GM12872 (cell line): Measurements from ENCODE around the gene SLC38A11.

Experiments used
- TF ChIP-seq, protein P1 (sequence below): IDR thresholded peaks from 3 replicates; pipeline ENCODE4 v1.5.1; 2011; ENCODE audit warnings: low read depth, mild to moderate bottlenecking, low read length, moderate library complexity; ENCODE audit not compliant: insufficient read depth

SLC38A11 gene

DNA sequence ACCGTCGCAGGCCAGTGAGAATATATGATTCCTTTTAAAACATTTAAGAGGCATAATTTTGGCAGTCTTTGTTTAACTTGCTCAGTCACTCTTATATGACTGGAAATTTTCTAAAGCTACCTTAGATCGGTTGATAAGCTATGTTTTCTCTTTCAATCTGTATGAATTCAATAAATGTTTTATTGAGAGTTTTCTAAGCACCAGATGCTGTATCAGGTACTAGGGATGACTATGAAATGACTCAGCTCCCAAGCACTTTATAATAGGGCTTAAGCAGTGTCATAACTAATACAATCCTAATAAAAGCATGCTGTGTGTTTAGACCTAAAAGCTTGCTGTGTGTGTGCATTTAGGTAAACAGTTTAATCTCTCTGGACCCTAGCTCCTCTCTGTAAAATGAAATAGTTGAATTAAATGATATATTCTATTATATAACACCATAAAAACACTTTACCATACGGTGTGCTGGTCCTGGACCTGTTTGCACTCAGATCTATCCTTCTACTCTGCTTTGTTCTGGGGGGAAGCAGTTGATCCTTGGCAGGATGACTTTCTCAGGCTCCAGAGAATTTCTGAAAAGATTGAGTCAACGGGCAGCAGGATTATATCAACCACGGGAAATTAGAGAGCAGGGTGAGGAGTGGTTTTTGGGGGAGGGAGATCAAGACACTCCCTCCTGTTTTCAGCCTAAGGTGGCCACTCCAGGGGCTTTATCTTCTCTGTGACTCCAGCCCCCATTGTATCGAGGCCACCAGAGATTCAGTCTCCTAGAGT, 26.1 kb upstream of the SLC38A11 start:
- TF ChIP-seq, protein P1, sequence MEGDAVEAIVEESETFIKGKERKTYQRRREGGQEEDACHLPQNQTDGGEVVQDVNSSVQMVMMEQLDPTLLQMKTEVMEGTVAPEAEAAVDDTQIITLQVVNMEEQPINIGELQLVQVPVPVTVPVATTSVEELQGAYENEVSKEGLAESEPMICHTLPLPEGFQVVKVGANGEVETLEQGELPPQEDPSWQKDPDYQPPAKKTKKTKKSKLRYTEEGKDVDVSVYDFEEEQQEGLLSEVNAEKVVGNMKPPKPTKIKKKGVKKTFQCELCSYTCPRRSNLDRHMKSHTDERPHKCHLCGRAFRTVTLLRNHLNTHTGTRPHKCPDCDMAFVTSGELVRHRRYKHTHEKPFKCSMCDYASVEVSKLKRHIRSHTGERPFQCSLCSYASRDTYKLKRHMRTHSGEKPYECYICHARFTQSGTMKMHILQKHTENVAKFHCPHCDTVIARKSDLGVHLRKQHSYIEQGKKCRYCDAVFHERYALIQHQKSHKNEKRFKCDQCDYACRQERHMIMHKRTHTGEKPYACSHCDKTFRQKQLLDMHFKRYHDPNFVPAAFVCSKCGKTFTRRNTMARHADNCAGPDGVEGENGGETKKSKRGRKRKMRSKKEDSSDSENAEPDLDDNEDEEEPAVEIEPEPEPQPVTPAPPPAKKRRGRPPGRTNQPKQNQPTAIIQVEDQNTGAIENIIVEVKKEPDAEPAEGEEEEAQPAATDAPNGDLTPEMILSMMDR, result no peak

DNA sequence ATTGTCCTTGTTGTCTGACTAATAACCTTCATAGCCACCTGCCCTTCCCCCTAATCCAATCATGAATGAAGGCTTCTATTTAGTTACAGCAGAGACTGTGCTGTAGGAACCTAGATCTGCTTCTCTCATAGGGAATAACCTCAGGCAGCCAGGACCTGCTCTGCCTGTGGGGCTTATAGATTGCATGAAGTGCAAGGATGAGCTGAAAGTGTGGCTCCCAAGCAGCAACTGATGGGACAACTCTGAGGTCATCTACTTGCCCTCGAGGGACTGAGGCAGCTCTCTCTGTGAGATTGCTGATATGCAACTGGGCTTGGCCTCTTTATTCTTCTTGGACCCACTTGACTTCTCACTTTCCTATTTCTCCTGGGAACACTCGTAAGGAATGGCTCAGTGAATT, 23.8 kb upstream of the SLC38A11 start:
- TF ChIP-seq, protein P1, result no peak

DNA sequence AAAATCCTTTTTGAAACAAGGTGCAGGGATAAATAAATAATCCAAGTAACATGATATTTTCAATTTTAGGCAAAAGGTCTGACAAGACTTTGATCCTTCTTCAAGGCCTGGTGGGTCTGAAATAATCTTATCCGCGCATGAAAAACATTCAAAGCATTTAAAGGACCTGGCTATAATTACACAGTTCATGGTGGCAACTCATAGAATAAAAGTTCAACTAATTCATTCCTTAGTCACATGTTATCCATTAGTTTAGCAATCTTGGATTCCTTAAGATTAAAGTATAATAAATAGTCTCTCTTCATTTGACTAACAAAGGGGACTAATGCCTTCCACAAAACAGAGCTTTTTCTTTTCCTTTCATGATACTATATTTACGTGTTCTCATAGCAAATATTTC, 21.0 kb upstream of the SLC38A11 start:
- TF ChIP-seq, protein P1, result no peak

DNA sequence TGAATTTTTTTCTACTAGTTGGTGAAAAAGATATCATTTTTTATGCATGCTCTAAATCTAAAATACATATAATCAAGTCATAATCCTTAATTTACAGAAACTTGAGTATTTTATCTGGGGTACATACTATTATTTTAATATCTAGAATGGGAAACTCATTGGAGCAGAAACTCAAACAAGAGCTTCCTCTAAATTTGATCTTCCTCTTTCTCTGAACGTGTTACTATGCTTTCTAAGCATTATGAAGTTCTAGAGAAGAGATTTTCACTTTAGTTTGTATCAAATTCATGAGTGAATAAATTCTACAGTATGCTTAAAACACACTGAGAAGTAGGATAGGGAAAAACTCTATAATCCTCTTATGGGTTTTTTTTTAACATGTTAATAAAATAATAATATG, 20.6 kb upstream of the SLC38A11 start:
- TF ChIP-seq, protein P1, result no peak

DNA sequence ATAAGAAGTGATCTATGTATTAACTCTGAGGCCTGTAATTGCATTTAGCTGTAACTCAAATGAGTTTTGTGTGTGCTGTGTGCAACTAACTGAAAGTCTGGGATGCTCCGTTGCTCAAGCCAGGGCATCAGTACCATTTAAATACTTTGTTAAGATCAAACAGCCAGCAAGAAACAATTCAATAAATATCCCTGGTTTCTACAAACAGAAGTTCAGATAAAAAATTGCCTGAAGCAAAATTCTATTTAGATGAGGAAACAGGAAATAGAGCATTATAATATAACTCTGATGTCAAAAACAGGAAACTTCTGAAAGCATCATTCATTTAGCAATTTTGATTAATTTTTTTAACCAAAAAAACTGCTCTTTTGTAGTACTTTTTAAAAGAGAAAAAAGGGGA, 18.9 kb upstream of the SLC38A11 start:
- TF ChIP-seq, protein P1, result no peak

DNA sequence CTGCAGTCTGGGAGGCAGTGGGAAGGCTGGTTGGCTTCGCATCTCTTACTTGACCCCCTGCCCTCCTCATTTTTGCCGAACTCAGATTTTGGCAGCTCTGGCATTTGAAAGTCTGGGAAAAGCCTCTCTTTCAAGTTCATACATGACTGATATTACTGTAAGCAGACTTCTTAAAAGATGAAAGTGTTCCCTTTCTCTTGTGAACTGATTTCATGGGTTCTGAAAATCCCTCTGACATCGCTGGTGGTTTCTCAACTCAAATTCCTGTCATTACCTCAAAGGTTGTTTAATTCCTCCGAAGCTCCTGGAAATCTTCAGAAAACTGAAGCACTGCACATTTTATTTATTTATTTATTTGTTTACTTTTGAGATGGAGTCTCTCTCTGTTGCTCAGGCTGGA, 16.9 kb upstream of the SLC38A11 start:
- TF ChIP-seq, protein P1, result no peak

DNA sequence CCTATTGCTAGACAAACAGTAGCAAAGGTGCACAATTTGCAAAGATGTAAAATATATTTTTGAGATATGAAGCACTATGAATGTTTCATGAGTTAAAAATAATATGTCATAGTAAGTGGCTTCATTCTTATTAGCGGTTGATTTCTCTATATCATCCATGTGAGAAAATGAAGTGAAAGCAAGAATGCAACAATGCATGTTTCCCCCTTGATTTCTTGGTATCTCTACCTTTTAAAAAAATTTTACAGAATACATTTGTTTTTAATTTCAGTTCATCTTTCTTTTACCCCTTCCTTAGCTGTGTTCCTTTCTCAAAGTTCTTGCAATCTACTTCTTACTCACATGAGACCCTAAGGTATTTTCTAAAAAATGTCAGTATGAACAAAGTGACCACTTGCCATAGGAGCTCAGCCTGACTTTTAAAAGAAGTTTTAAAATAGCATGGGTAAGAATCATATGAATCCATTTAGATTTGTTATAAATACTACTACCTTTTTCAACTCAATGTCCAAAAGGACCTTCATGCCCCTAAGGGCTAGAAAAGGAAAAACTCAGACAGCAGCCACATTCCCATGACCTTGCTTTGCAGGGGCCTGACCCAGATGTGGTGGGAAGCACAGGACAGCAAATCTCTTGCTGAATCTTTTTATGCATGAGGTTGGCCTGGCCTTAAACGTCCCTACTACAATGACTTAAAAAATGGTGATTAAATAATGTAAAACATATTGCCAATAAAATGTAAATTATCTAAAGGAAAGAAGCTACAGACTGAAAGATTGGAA, 14.8 kb upstream of the SLC38A11 start:
- TF ChIP-seq, protein P1, result no peak
